IPS-NIHi7 (cell line): ENCODE data around the gene THSD4.

Experiments used
- DNase-seq: peaks from one replicate; pipeline ENCODE4 v3.0.0; 2012; ENCODE audit warnings: mixed read lengths; ENCODE audit errors: extremely low spot score

THSD4 gene

GRCh38 chr15:71454462-71454996, 339.3 kb downstream of the THSD4 start:
- no peak for DNase-seq

- no peak for DNase-seq
These were observed 339.8 kb downstream of the THSD4 start for GRCh38 chr15:71455107-71455506.

GRCh38 chr15:71455878-71456277, 340.6 kb downstream of the THSD4 start:
- no peak for DNase-seq

- DNase-seq, result no peak
These were observed 341.1 kb downstream of the THSD4 start for GRCh38 chr15:71456362-71456761.

- DNase-seq, result no peak
These were observed 341.5 kb downstream of the THSD4 start for GRCh38 chr15:71456811-71457210.

- no peak for DNase-seq
These were observed 342.9 kb downstream of the THSD4 start for GRCh38 chr15:71458089-71458660.

- DNase-seq, result no peak
These were observed 346.5 kb downstream of the THSD4 start for GRCh38 chr15:71461748-71462147.

GRCh38 chr15:71462638-71463037, 347.4 kb downstream of the THSD4 start:
- DNase-seq, result no peak

GRCh38 chr15:71463156-71463665, 347.9 kb downstream of the THSD4 start:
- no peak for DNase-seq

- DNase-seq, result no peak
These were observed 350.1 kb downstream of the THSD4 start for GRCh38 chr15:71465131-71465955.

- DNase-seq, result no peak
These were observed 353.4 kb downstream of the THSD4 start for GRCh38 chr15:71468715-71469114.

GRCh38 chr15:71469413-71469812, 354.1 kb downstream of the THSD4 start:
- no peak for DNase-seq

- DNase-seq, result no peak
These were observed 356.1 kb downstream of the THSD4 start for GRCh38 chr15:71471347-71471746.

GRCh38 chr15:71472566-71472965, 357.3 kb downstream of the THSD4 start:
- no peak for DNase-seq

GRCh38 chr15:71473751-71474150, 358.5 kb downstream of the THSD4 start:
- DNase-seq, result no peak

GRCh38 chr15:71476823-71477222, 361.6 kb downstream of the THSD4 start:
- DNase-seq, result no peak

GRCh38 chr15:71480556-71480955, 365.3 kb downstream of the THSD4 start:
- no peak for DNase-seq

GRCh38 chr15:71484080-71484479, 368.8 kb downstream of the THSD4 start:
- DNase-seq, result no peak

- DNase-seq, result peak; percentile 57
These were observed 369.9 kb downstream of the THSD4 start for GRCh38 chr15:71485094-71485693.

GRCh38 chr15:71489570-71489969, 374.3 kb downstream of the THSD4 start:
- no peak for DNase-seq

- DNase-seq, result no peak
These were observed 378.3 kb downstream of the THSD4 start for GRCh38 chr15:71493526-71493925.

- no peak for DNase-seq
These were observed 379.5 kb downstream of the THSD4 start for GRCh38 chr15:71494563-71495397.
